Skeletal muscle satellite cell (primary cell): Measurements from ENCODE around the gene PPP2R3B.
"Not testable (repeated sequence)": the region's sequence is repeated elsewhere in the genome, so short reads cannot be mapped to it uniquely, and the experiment has no call there.

ENCODE experiments used
- H3K27me3 ChIP-seq: 2 replicates; pipeline ENCODE4 v1.7.0; 2013; ENCODE audit warnings: low read length; ENCODE audit not compliant: control insufficient read depth, insufficient read depth
- H3K36me3 ChIP-seq: 2 replicates; pipeline ENCODE4 v1.7.0; 2013; ENCODE audit warnings: mild to moderate bottlenecking, control low read depth, low read length; ENCODE audit not compliant: insufficient read depth
- H3K4me1 ChIP-seq: 2 replicates; pipeline ENCODE4 v1.7.0; 2013; ENCODE audit warnings: low read length; ENCODE audit not compliant: control insufficient read depth, insufficient read depth
- H3K4me2 ChIP-seq: 2 replicates; pipeline ENCODE4 v1.7.0; 2013; ENCODE audit warnings: mild to moderate bottlenecking, low read length
- H3K4me3 ChIP-seq: 2 replicates; pipeline ENCODE4 v1.7.0; 2013; ENCODE audit warnings: low read length
- H3K9ac ChIP-seq: 2 replicates; pipeline ENCODE4 v1.7.0; 2013; ENCODE audit warnings: mild to moderate bottlenecking, low read depth, low read length, moderate library complexity
- H3K9me3 ChIP-seq: replicated peaks from 2 replicates; pipeline ENCODE4 v1.7.0; 2013; ENCODE audit warnings: mild to moderate bottlenecking, control low read depth, low read length

The PPP2R3B gene

GRCh38 chrX:421646-422391 is 35.1 kb upstream of the PPP2R3B start:
- no peaks in the 10 kb centered on the region for H3K36me3 ChIP-seq
- no peaks in the 10 kb centered on the region for H3K9me3 ChIP-seq
- no peak overlapping the region for H3K9ac ChIP-seq
- H3K27me3 ChIP-seq = no peaks in the 10 kb centered on the region
- H3K4me2 ChIP-seq = no peak overlapping the region
- H3K4me1 ChIP-seq = no peaks in the 10 kb centered on the region
- no peak overlapping the region for H3K4me3 ChIP-seq

- H3K27me3 ChIP-seq = no peaks in the 10 kb centered on the region
- H3K4me2 ChIP-seq = no peak overlapping the region
- H3K9me3 ChIP-seq = no peaks in the 10 kb centered on the region
- H3K36me3 ChIP-seq = no peaks in the 10 kb centered on the region
- no peaks in the 10 kb centered on the region for H3K4me1 ChIP-seq
- no peak overlapping the region for H3K9ac ChIP-seq
- H3K4me3 ChIP-seq = no peak overlapping the region
These were observed 34.0 kb upstream of the PPP2R3B start for GRCh38 chrX:420496-421223.

- Histone ChIP-seq H3K4me3 (no peak overlapping the region), H3K9ac (no peak overlapping the region), H3K9me3 (no peaks in the 10 kb centered on the region)
These were observed 32.4 kb upstream of the PPP2R3B start for GRCh38 chrX:418927-419729.

GRCh38 chrX:415498-415897 is 28.8 kb upstream of the PPP2R3B start:
- H3K4me3 ChIP-seq, H3K9me3 ChIP-seq, H3K9ac ChIP-seq, H3K36me3 ChIP-seq, H3K27me3 ChIP-seq, H3K4me2 ChIP-seq: not testable (repeated sequence)
- H3K4me1 ChIP-seq = peaks cover 10% of the 10 kb centered on the region

More at GRCh38 chrX:418927-419729, 32.4 kb upstream of the PPP2R3B start:
- no peaks in the 10 kb centered on the region for H3K36me3 ChIP-seq
- H3K4me2 ChIP-seq = no peak overlapping the region
- no peaks in the 10 kb centered on the region for H3K27me3 ChIP-seq
- H3K4me1 ChIP-seq = no peaks in the 10 kb centered on the region

GRCh38 chrX:413322-414201 is 26.9 kb upstream of the PPP2R3B start:
- H3K4me3 ChIP-seq = peak overlapping the region; percentile 57
- H3K36me3 ChIP-seq = no peaks in the 10 kb centered on the region
- H3K9ac ChIP-seq = peak overlapping the region; percentile 57
- H3K4me1 ChIP-seq = peaks cover 10% of the 10 kb centered on the region
- H3K9me3 ChIP-seq = no peaks in the 10 kb centered on the region
- peak overlapping the region; percentile 76 for H3K4me2 ChIP-seq
- no peaks in the 10 kb centered on the region for H3K27me3 ChIP-seq

- Histone ChIP-seq H3K27me3 (no peaks in the 10 kb centered on the region), H3K4me2 (no peak overlapping the region), H3K36me3 (no peaks in the 10 kb centered on the region), H3K4me1 (peaks cover 10% of the 10 kb centered on the region), H3K9me3 (no peaks in the 10 kb centered on the region), H3K9ac (no peak overlapping the region), H3K4me3 (no peak overlapping the region)
These were observed 23.6 kb upstream of the PPP2R3B start for GRCh38 chrX:410296-410695.

GRCh38 chrX:405149-405548 is 18.4 kb upstream of the PPP2R3B start:
- Histone ChIP-seq H3K4me3 (no peak overlapping the region), H3K9ac (no peak overlapping the region), H3K27me3 (no peaks in the 10 kb centered on the region), H3K4me2 (no peak overlapping the region), H3K4me1 (no peaks in the 10 kb centered on the region), H3K9me3 (no peaks in the 10 kb centered on the region), H3K36me3 (no peaks in the 10 kb centered on the region)

- no peaks in the 10 kb centered on the region for H3K9me3 ChIP-seq
- H3K4me3 ChIP-seq = no peak overlapping the region
- no peak overlapping the region for H3K4me2 ChIP-seq
- no peaks in the 10 kb centered on the region for H3K36me3 ChIP-seq
- no peak overlapping the region for H3K9ac ChIP-seq
- no peaks in the 10 kb centered on the region for H3K27me3 ChIP-seq
- H3K4me1 ChIP-seq = no peaks in the 10 kb centered on the region
These were observed 17.9 kb upstream of the PPP2R3B start for GRCh38 chrX:404656-405055.

- Histone ChIP-seq H3K36me3 (no peaks in the 10 kb centered on the region), H3K9me3 (no peaks in the 10 kb centered on the region)
These were observed 16.1 kb upstream of the PPP2R3B start for GRCh38 chrX:402857-403256.

GRCh38 chrX:400258-400657 is 13.6 kb upstream of the PPP2R3B start:
- H3K9me3 ChIP-seq = no peaks in the 10 kb centered on the region
- H3K27me3 ChIP-seq = no peaks in the 10 kb centered on the region
- H3K4me3 ChIP-seq = no peak overlapping the region
- H3K36me3 ChIP-seq = no peaks in the 10 kb centered on the region
- H3K4me2 ChIP-seq = no peak overlapping the region
- H3K4me1 ChIP-seq = no peaks in the 10 kb centered on the region
- no peak overlapping the region for H3K9ac ChIP-seq

More at GRCh38 chrX:402857-403256, 16.1 kb upstream of the PPP2R3B start:
- H3K4me3 ChIP-seq = no peak overlapping the region
- no peaks in the 10 kb centered on the region for H3K4me1 ChIP-seq
- no peaks in the 10 kb centered on the region for H3K27me3 ChIP-seq
- no peak overlapping the region for H3K4me2 ChIP-seq
- H3K9ac ChIP-seq = no peak overlapping the region

GRCh38 chrX:397575-397974 is 10.9 kb upstream of the PPP2R3B start:
- H3K4me1 ChIP-seq = no peaks in the 10 kb centered on the region
- H3K9ac ChIP-seq = peak overlapping the region; percentile 39
- H3K9me3 ChIP-seq = no peaks in the 10 kb centered on the region
- H3K27me3 ChIP-seq = no peaks in the 10 kb centered on the region
- no peaks in the 10 kb centered on the region for H3K36me3 ChIP-seq
- H3K4me2 ChIP-seq = peak overlapping the region; percentile 78
- H3K4me3 ChIP-seq = peak overlapping the region; percentile 0
